SU-DHL-6 (cell line): ENCODE measurements around the gene SLC6A8.
"Not testable (repeated sequence)": the region's sequence is repeated elsewhere in the genome, so short reads cannot be mapped to it uniquely, and the experiment has no call there.

Source experiments
- H2AFZ ChIP-seq: fragments of 200-600 bp; sonication (generic); 2 replicates; pipeline ENCODE4 v1.6.1; 2014; ENCODE audit warnings: low read depth, mild to moderate bottlenecking, moderate library complexity, mixed read lengths, antibody characterized with exemption, low read length; ENCODE audit not compliant: severe bottlenecking
- H3F3A ChIP-seq: fragments of 200-600 bp; shearing (Covaris generic); 2 replicates; pipeline ENCODE4 v1.6.0; 2016; ENCODE audit warnings: antibody characterized with exemption, mild to moderate bottlenecking; ENCODE audit not compliant: insufficient read depth
- H3K27ac ChIP-seq: fragments of 200-600 bp; sonication (generic); 2 replicates; pipeline ENCODE4 v1.5.1; 2016; ENCODE audit warnings: low read depth, mild to moderate bottlenecking, low read length, moderate library complexity, mixed read lengths
- H3K27me3 ChIP-seq: fragments of 200-600 bp; sonication (generic), shearing (Covaris generic); 2 replicates; pipeline ENCODE4 v1.6.0; 2014; ENCODE audit warnings: mild to moderate bottlenecking, low read length
- H3K36me3 ChIP-seq: fragments of 200-600 bp; sonication (generic); 2 replicates; pipeline ENCODE4 v1.6.1; 2014; ENCODE audit warnings: mild to moderate bottlenecking, low read length, mixed read lengths
- H3K4me2 ChIP-seq: fragments of 300-600, 200-600 bp; shearing (Covaris generic), sonication (generic); 2 replicates; pipeline ENCODE4 v1.6.0; 2014; ENCODE audit warnings: low read length, low read depth, mild to moderate bottlenecking; ENCODE audit not compliant: poor library complexity, severe bottlenecking
- H3K4me3 ChIP-seq: fragments of 200-600 bp; sonication (generic); 2 replicates; pipeline ENCODE4 v1.5.1; 2014; ENCODE audit warnings: antibody characterized with exemption, low read length, mild to moderate bottlenecking, mixed read lengths; ENCODE audit not compliant: insufficient read depth, poor library complexity, severe bottlenecking
- H3K79me2 ChIP-seq: fragments of 200-600 bp; sonication (generic); 2 replicates; pipeline ENCODE4 v1.6.1; 2014; ENCODE audit warnings: mild to moderate bottlenecking, low read length, moderate library complexity; ENCODE audit not compliant: insufficient read depth
- H3K9ac ChIP-seq: fragments of 200-600 bp; sonication (generic); 2 replicates; pipeline ENCODE4 v1.7.0; 2014; ENCODE audit warnings: mild to moderate bottlenecking, low read length
- H3K9me2 ChIP-seq: fragments of 200-600 bp; sonication (generic); replicated peaks from 2 replicates; pipeline ENCODE4 v1.6.1; 2014; ENCODE audit warnings: low read length; ENCODE audit not compliant: insufficient read depth
- H3K9me3 ChIP-seq: fragments of 200-600 bp; sonication (generic); 2 replicates; pipeline ENCODE4 v1.6.1; 2014; ENCODE audit warnings: low read length, mixed read lengths; ENCODE audit not compliant: insufficient read depth
- H4K20me1 ChIP-seq: fragments of 200-600 bp; sonication (generic); 2 replicates; pipeline ENCODE4 v1.6.1; 2014; ENCODE audit warnings: low read depth, mild to moderate bottlenecking, antibody characterized with exemption, low read length, moderate library complexity, mixed read lengths
- CTCF ChIP-seq: fragments of 200-600 bp; sonication (generic); IDR thresholded peaks from one replicate; pipeline ENCODE4 v1.5.1; 2017; ENCODE audit warnings: antibody characterized with exemption, mild to moderate bottlenecking, low read length, moderate library complexity; ENCODE audit not compliant: insufficient read depth, poor library complexity, severe bottlenecking
- EZH2phosphoT487 ChIP-seq: fragments of 200-600 bp; sonication (generic), shearing (Covaris generic); conservative IDR thresholded peaks from 2 replicates; pipeline ENCODE4 v1.6.1; 2018; ENCODE audit warnings: mild to moderate bottlenecking, antibody characterized with exemption, low read length, moderate library complexity, mixed read lengths

The SLC6A8 gene

GRCh38 chrX:153692003-153692402 is 4.3 kb downstream of the SLC6A8 start:
- TF ChIP-seq EZH2phosphoT487: no peak
- no peak for TF ChIP-seq CTCF
- no peaks in the 10 kb centered on the region for H3K9me2 ChIP-seq
- H3K36me3 ChIP-seq: no peaks in the 10 kb centered on the region
- H3K27ac ChIP-seq: no peak overlapping the region
- H3K9ac ChIP-seq: no peak overlapping the region
- no peaks in the 10 kb centered on the region for H4K20me1 ChIP-seq
- H3K4me2 ChIP-seq: no peak overlapping the region
- H3K27me3 ChIP-seq: no peaks in the 10 kb centered on the region
- H3K4me3 ChIP-seq: no peak overlapping the region
- H3K9me3 ChIP-seq: no peaks in the 10 kb centered on the region
- no peaks in the 10 kb centered on the region for H3K79me2 ChIP-seq
- H2AFZ ChIP-seq: no peak overlapping the region
- no peaks in the 10 kb centered on the region for H3F3A ChIP-seq

DNA sequence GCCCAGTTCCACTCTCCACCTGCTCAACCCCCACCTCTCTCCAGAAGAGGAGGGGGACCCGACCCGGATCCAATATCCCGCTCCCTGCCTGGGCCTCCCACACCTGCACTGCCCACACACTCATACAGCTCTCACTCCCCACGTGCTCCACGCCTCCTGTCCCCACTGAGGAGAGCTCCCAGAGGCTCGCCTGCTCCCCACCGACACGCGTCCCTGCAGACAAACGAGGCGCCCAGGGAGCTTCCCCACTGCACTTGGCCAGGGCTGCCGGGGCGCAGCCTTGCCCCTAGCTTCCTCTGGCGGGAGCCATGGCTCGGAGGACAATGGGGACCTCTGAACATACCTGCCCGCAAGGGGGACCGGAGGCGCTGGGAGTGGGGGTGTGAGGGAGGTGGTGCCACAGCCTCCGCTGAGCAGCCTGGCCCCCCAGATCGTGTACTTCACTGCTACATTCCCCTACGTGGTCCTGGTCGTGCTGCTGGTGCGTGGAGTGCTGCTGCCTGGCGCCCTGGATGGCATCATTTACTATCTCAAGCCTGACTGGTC is 5.0 kb downstream of the SLC6A8 start:
- no peaks in the 10 kb centered on the region for H3K36me3 ChIP-seq

DNA sequence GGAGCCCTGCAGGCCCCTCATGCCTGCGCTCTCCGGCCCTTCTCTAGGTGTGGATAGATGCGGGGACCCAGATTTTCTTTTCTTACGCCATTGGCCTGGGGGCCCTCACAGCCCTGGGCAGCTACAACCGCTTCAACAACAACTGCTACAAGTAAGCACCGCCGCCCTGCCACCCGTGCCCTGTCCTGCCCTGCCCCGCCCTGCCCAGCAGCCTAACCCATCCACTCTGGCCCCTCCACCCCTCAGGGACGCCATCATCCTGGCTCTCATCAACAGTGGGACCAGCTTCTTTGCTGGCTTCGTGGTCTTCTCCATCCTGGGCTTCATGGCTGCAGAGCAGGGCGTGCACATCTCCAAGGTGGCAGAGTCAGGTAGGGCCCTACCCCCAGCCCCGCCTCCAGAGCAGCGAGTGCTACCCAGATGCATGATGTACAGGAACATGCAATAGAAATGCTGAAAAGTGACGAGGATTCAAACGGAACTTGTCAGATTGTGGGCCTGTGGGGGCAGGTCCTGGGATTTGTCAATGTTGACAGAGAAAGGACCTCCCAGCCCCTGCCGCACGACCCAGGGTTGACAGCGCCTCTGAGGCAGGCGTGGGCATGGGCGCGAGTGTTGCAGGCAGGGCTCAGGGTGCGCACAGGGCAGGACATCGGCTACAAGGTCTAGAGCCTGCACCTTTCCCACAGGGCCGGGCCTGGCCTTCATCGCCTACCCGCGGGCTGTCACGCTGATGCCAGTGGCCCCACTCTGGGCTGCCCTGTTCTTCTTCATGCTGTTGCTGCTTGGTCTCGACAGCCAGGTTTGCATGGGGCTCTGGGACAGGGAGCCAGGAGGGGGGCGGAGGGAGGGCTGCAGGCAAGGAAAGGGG is 5.7 kb downstream of the SLC6A8 start:
- TF ChIP-seq EZH2phosphoT487: no peak
- no peak for TF ChIP-seq CTCF
- no peaks in the 10 kb centered on the region for H3K79me2 ChIP-seq
- H4K20me1 ChIP-seq: no peaks in the 10 kb centered on the region
- no peaks in the 10 kb centered on the region for H3K27me3 ChIP-seq
- H3K4me3 ChIP-seq: no peak overlapping the region
- no peak overlapping the region for H2AFZ ChIP-seq
- H3F3A ChIP-seq: no peaks in the 10 kb centered on the region
- no peaks in the 10 kb centered on the region for H3K9me3 ChIP-seq
- H3K9ac ChIP-seq: no peak overlapping the region
- no peak overlapping the region for H3K27ac ChIP-seq
- no peaks in the 10 kb centered on the region for H3K9me2 ChIP-seq
- no peak overlapping the region for H3K4me2 ChIP-seq
- H3K36me3 ChIP-seq: no peaks in the 10 kb centered on the region

More for the DNA sequence above, 5.0 kb downstream of the SLC6A8 start:
- H3K4me3 ChIP-seq: no peak overlapping the region
- no peaks in the 10 kb centered on the region for H3K27me3 ChIP-seq
- H2AFZ ChIP-seq: no peak overlapping the region
- no peaks in the 10 kb centered on the region for H3K79me2 ChIP-seq
- H3K9me2 ChIP-seq: no peaks in the 10 kb centered on the region
- TF ChIP-seq EZH2phosphoT487: no peak
- TF ChIP-seq CTCF: no peak
- H4K20me1 ChIP-seq: no peaks in the 10 kb centered on the region
- no peak overlapping the region for H3K4me2 ChIP-seq
- H3K9ac ChIP-seq: no peak overlapping the region
- H3K9me3 ChIP-seq: no peaks in the 10 kb centered on the region
- H3F3A ChIP-seq: no peaks in the 10 kb centered on the region
- no peak overlapping the region for H3K27ac ChIP-seq

DNA sequence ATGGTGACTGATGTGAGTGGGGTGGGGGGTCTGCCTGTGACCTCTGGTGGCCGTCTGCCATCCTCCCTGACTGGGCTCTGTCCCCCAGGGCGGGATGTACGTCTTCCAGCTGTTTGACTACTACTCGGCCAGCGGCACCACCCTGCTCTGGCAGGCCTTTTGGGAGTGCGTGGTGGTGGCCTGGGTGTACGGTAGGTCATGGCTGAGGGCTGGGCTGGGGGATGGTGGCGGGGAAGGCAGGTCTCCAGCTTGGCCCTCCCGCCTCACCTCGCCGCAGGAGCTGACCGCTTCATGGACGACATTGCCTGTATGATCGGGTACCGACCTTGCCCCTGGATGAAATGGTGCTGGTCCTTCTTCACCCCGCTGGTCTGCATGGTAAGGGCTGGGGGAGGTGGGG is 6.5 kb downstream of the SLC6A8 start:
- H2AFZ ChIP-seq, H3K79me2 ChIP-seq, H3K4me3 ChIP-seq, H3K27ac ChIP-seq, H3K9me3 ChIP-seq, H3K36me3 ChIP-seq, H3K27me3 ChIP-seq, H3K9ac ChIP-seq, H4K20me1 ChIP-seq, H3K9me2 ChIP-seq, H3K4me2 ChIP-seq, H3F3A ChIP-seq: not testable (repeated sequence)
